Endothelial cell of umbilical vein (primary cell): ENCODE results near the gene CAMTA1. TPM values are rescaled to one million over a fixed set of nuclear protein-coding genes. Genes with fewer than 3 reads are reported as not detected.

Source experiments
- BruUV-seq: library from RNA; stranded (reverse); fragments of 400-500 nt; replicated peaks from 2 replicates; lab custom pipeline; 2021; lab: Mats Ljungman, UMichigan
- CTCF ChIA-PET: fragments of 300-600, 350-600 bp; sonication (Branson Sonifier 250); formaldehyde crosslinking; loops from one replicate; lab custom pipeline; 2021; ENCODE audit warnings: antibody characterized with exemption, inconsistent platforms; lab: Charles Lee
- POLR2A ChIA-PET: fragments of 300-600, 350-600 bp; sonication (Branson Sonifier 250); formaldehyde crosslinking; loops from one replicate; lab custom pipeline; 2021; ENCODE audit warnings: antibody characterized with exemption, inconsistent platforms; lab: Charles Lee
- DNase-seq: peaks from one replicate; pipeline ENCODE4 v3.0.0-alpha.2; 2011; ENCODE audit warnings: low read depth, low spot score
- FAIRE-seq: peaks from 2 replicates; lab custom pipeline; 2011; peaks lifted over from hg19 to GRCh38; lab: Jason Lieb, UNC
- H2AFZ ChIP-seq: 2 replicates; pipeline ENCODE4 v1.6.0; 2012; ENCODE audit warnings: low read depth, low read length, control low read depth, inconsistent platforms
- H3K27ac ChIP-seq: 2 replicates; pipeline ENCODE4 v1.5.1; 2011; ENCODE audit warnings: low read depth, mild to moderate bottlenecking, control low read depth, low read length, moderate library complexity; ENCODE audit not compliant: insufficient read depth
- H3K27me3 ChIP-seq, 2 experiments: 2 replicates each; pipeline versions ENCODE4 v1.6.0 to v1.6.1; 2011; ENCODE audit warnings: low read length in 2 of 2, mixed read lengths in 1 of 2; ENCODE audit not compliant: control insufficient read depth in 2 of 2, insufficient read depth in 2 of 2
- H3K36me3 ChIP-seq, 2 experiments: 2 replicates in 1 of 2; 3 replicates in 1 of 2; pipeline ENCODE4 v1.5.1; 2011; ENCODE audit warnings: low read length in 2 of 2, mild to moderate bottlenecking in 1 of 2, moderate library complexity in 1 of 2; ENCODE audit not compliant: control insufficient read depth in 2 of 2, insufficient read depth in 2 of 2; ENCODE audit errors: extremely low read depth in 1 of 2
- H3K4me1 ChIP-seq: 3 replicates; pipeline ENCODE4 v1.5.1; 2011; ENCODE audit warnings: mild to moderate bottlenecking, low read length; ENCODE audit not compliant: control insufficient read depth, insufficient read depth; ENCODE audit errors: extremely low read depth
- H3K4me2 ChIP-seq: 2 replicates; pipeline ENCODE4 v1.6.1; 2011; ENCODE audit warnings: low read length, control low read depth, mixed read lengths; ENCODE audit not compliant: insufficient read depth
- H3K4me3 ChIP-seq, 3 experiments: fragments of 200-600 bp in 1 of 3; sonication (generic), shearing (Covaris generic) in 1 of 3; replicated peaks in 1 of 3; 2 replicates each; pipeline ENCODE4 v1.5.1; 2011 to 2016; ENCODE audit warnings: control low read depth in 3 of 3, low read length in 3 of 3, mild to moderate bottlenecking in 2 of 3, inconsistent platforms in 1 of 3, low read depth in 1 of 3, moderate library complexity in 1 of 3; ENCODE audit not compliant: insufficient read depth in 1 of 3
- H3K79me2 ChIP-seq: 2 replicates; pipeline ENCODE4 v1.6.0; 2012; ENCODE audit warnings: low read length, inconsistent platforms; ENCODE audit not compliant: control insufficient read depth, insufficient read depth
- H3K9ac ChIP-seq: replicated peaks from 2 replicates; pipeline ENCODE3; 2011; ENCODE audit warnings: low read length, control low read depth; ENCODE audit not compliant: insufficient read depth; ENCODE audit errors: extremely low read depth
- H3K9me1 ChIP-seq: replicated peaks from 3 replicates; pipeline ENCODE4 v1.6.0; 2011; ENCODE audit warnings: mild to moderate bottlenecking, low read length; ENCODE audit not compliant: control insufficient read depth, insufficient read depth; ENCODE audit errors: extremely low read depth
- H3K9me3 ChIP-seq: replicated peaks from 2 replicates; pipeline ENCODE4 v1.5.1; 2012; ENCODE audit warnings: low read length, inconsistent platforms; ENCODE audit not compliant: control insufficient read depth, insufficient read depth
- H4K20me1 ChIP-seq: replicated peaks from 2 replicates; pipeline ENCODE3; 2011; ENCODE audit warnings: mild to moderate bottlenecking, low read length; ENCODE audit not compliant: control insufficient read depth, insufficient read depth; ENCODE audit errors: extremely low read depth
- CTCF ChIP-seq, 2 donors: IDR thresholded peaks; 1 replicate in 1 of 2; 2 replicates in 1 of 2; pipeline ENCODE4 v1.5.1; 2011; ENCODE audit warnings: low read length in 2 of 2, mild to moderate bottlenecking in 2 of 2, moderate library complexity in 2 of 2, control low read depth in 1 of 2, inconsistent platforms in 1 of 2, low read depth in 1 of 2; ENCODE audit not compliant: insufficient read depth in 1 of 2; ENCODE audit errors: extremely low read depth in 1 of 2
- EZH2 ChIP-seq: IDR thresholded peaks from 2 replicates; pipeline ENCODE4 v1.6.1; 2012; ENCODE audit warnings: borderline replicate concordance, low read depth, mild to moderate bottlenecking, moderate library complexity, low read length, inconsistent platforms; ENCODE audit not compliant: severe bottlenecking
- FOS ChIP-seq: IDR thresholded peaks from 2 replicates; pipeline ENCODE4 v1.6.1; 2011; ENCODE audit warnings: mild to moderate bottlenecking, low read length, moderate library complexity, borderline replicate concordance; ENCODE audit not compliant: insufficient read depth
- GATA2 ChIP-seq: IDR thresholded peaks from 2 replicates; pipeline ENCODE4 v1.7.0; 2011; ENCODE audit warnings: low read depth, mild to moderate bottlenecking, moderate library complexity, mixed read lengths, low read length; ENCODE audit not compliant: insufficient read length, insufficient read depth
- JUN ChIP-seq: IDR thresholded peaks from 2 replicates; pipeline ENCODE4 v1.6.1; 2011; ENCODE audit warnings: borderline replicate concordance, low read depth; ENCODE audit not compliant: insufficient read length, insufficient read depth
- MAX ChIP-seq: IDR thresholded peaks from 2 replicates; pipeline ENCODE4 v1.6.1; 2011; ENCODE audit not compliant: insufficient read depth, insufficient read length
- MYC ChIP-seq: IDR thresholded peaks from one replicate; pipeline ENCODE4 v1.6.1; 2011; ENCODE audit warnings: mild to moderate bottlenecking, low read depth, low read length
- POLR2A ChIP-seq: IDR thresholded peaks from 2 replicates; pipeline ENCODE4 v1.6.1; 2012; ENCODE audit warnings: low read depth, mild to moderate bottlenecking, control low read depth, low read length
- POLR2AphosphoS5 ChIP-seq: IDR thresholded peaks from 2 replicates; pipeline ENCODE4 v1.6.1; 2012; ENCODE audit warnings: low read depth, mild to moderate bottlenecking, control low read depth, low read length, moderate library complexity; ENCODE audit not compliant: insufficient read depth
- dilution Hi-C: fragments of 300-500 bp; cut with MboI; formaldehyde crosslinking; loops from one replicate; pipeline ENCODE4 v1.15.0; 2019; ENCODE audit warnings: low sequenced_read_pairs; ENCODE audit not compliant: extremely low pct_ligation_motif_present
- intact Hi-C: fragments of 100-400 bp; cut with micrococcal nuclease; formaldehyde crosslinking; loops from one replicate; pipeline ENCODE4 v1.10.0; 2022
- polyA plus RNA-seq, 4 experiments: library from polyadenylated mRNA; depleted of rRNA in 3 of 4; stranded (reverse) in 3 of 4; unstranded in 1 of 4; fragments of >200 nt; gene quantifications; 2 replicates each; pipeline versions ENCODE4 v1.2.1 to v1.2.3, GENCODE V29; 2011 to 2012; ENCODE audit warnings: missing spikeins in 1 of 4
- total RNA-seq: library from RNA; stranded (reverse); gene quantifications from 2 replicates; pipeline ENCODE4 v1.2.3, GENCODE V29; 2021

Gene CAMTA1
- total and polyA plus RNA-seq, 2 donors (not counting 3 experiments of a cell fraction or from before 2014, with no cell fraction given): 50.8 to 92.7 TPM

- POLR2A ChIA-PET: no interaction called here
- H3K9me1 ChIP-seq: no peaks in the 10 kb centered on the region
- TF ChIP-seq CTCF (IDR thresholded peaks at IDR 0.05; ENCODE audit: extremely low read depth in 1 of 2, insufficient read depth in 1 of 2, low read depth in 1 of 2, low read length in 2 of 2) (no peak), MAX (no peak), EZH2 (no peak), MYC (no peak), FOS (no peak), POLR2A (no peak), JUN (no peak), POLR2AphosphoS5 (no peak), GATA2 (no peak)
- H2AFZ ChIP-seq: no peak overlapping the region
- BruUV-seq: no TSS peak
- H3K27ac ChIP-seq: no peak overlapping the region
- H3K27me3 ChIP-seq: peaks cover 0 to 3% of the 10 kb centered on the region in 2 experiments
- no peaks in the 10 kb centered on the region for H3K9me3 ChIP-seq
- H4K20me1 ChIP-seq: no peaks in the 10 kb centered on the region
- CTCF ChIA-PET: no interaction called here
- no peaks in the 10 kb centered on the region for H3K4me1 ChIP-seq
- no peaks in the 10 kb centered on the region for H3K79me2 ChIP-seq
- H3K4me3 ChIP-seq: no peak overlapping the region
- DNase-seq: no peak
- FAIRE-seq: no peak
- intact Hi-C loops (no loop called here), dilution Hi-C loops (no loop called here)
- no peaks in the 10 kb centered on the region for H3K36me3 ChIP-seq
- no peak overlapping the region for H3K4me2 ChIP-seq
- no peak overlapping the region for H3K9ac ChIP-seq
Observed at GRCh38 chr1:7513081-7513480, 727.8 kb downstream of the CAMTA1 start.
